AG04450 (cell line): Measurements from ENCODE around the gene FSD1L. TPM values are rescaled to one million over a fixed set of nuclear protein-coding genes. Genes with fewer than 3 reads are reported as not detected.

Source experiments
- CTCF ChIA-PET: fragments of 300-600, 350-600 bp; formaldehyde crosslinking; extraction: SDS; loops from one replicate; lab custom pipeline; 2022; ENCODE audit warnings: antibody characterized with exemption, inconsistent platforms; lab: Charles Lee
- POLR2A ChIA-PET: fragments of 350-600 bp; formaldehyde crosslinking; extraction: SDS; loops from one replicate; lab custom pipeline; 2021; ENCODE audit warnings: antibody characterized with exemption, inconsistent platforms; lab: Yijun Ruan, JAX
- DNase-seq: peaks from one replicate; pipeline ENCODE4 v3.0.0-alpha.2; 2011; ENCODE audit warnings: low read depth, low spot score
- H3K27ac ChIP-seq: one replicate; pipeline ENCODE4 v1.5.1; 2012; ENCODE audit warnings: low read depth, low read length, control low read depth
- H3K27me3 ChIP-seq: one replicate; pipeline ENCODE4 v1.6.0; 2012; ENCODE audit warnings: low read length; ENCODE audit not compliant: control insufficient read depth, insufficient read depth
- H3K4me3 ChIP-seq: 2 replicates; pipeline ENCODE4 v1.5.1; 2011; ENCODE audit warnings: mild to moderate bottlenecking, low read depth, low read length, control low read depth
- H3K9me3 ChIP-seq: 2 replicates; pipeline ENCODE4 v1.5.1; 2012; ENCODE audit warnings: low read length; ENCODE audit not compliant: control insufficient read depth, insufficient read depth
- polyA plus RNA-seq: library from polyadenylated mRNA; depleted of rRNA; stranded (reverse); fragments of >200 nt; gene quantifications from 2 replicates; pipeline ENCODE4 v1.2.3, GENCODE V29; 2011
- TF ChIP-seq, protein P1 (sequence below): IDR thresholded peaks from 2 replicates; pipeline ENCODE4 v1.5.1; 2011; ENCODE audit warnings: low read depth, low read length, control low read depth, inconsistent platforms

FSD1L gene
- polyA plus RNA-seq, 1 experiment, result 7.4 TPM

DNA sequence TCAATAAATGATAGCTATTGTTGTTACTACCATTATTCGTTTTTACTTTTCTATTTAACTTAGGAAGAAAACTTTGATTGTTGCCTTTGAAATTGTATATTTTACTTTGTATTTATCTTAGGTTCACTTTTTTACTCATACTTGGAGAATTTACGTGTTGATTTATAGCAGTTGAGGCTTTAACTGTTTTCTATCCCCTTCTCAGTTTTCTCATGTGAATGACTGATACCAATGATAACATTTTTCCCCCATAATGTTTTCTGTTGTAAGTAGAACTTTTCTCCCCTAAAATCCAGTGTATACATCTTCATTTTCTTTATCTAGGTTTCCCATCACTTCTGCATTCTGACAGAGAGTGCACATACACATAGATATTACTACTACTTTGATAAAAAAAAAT, 54.4 kb downstream of the FSD1L start:
- peak; percentile 3 for DNase-seq
- POLR2A ChIA-PET, result no interaction called here
- H3K9me3 ChIP-seq, result no peaks in the 10 kb centered on the region
- CTCF ChIA-PET, result no interaction called here
- H3K4me3 ChIP-seq, result no peak overlapping the region
- H3K27me3 ChIP-seq, result no peaks in the 10 kb centered on the region
- TF ChIP-seq, protein P1, sequence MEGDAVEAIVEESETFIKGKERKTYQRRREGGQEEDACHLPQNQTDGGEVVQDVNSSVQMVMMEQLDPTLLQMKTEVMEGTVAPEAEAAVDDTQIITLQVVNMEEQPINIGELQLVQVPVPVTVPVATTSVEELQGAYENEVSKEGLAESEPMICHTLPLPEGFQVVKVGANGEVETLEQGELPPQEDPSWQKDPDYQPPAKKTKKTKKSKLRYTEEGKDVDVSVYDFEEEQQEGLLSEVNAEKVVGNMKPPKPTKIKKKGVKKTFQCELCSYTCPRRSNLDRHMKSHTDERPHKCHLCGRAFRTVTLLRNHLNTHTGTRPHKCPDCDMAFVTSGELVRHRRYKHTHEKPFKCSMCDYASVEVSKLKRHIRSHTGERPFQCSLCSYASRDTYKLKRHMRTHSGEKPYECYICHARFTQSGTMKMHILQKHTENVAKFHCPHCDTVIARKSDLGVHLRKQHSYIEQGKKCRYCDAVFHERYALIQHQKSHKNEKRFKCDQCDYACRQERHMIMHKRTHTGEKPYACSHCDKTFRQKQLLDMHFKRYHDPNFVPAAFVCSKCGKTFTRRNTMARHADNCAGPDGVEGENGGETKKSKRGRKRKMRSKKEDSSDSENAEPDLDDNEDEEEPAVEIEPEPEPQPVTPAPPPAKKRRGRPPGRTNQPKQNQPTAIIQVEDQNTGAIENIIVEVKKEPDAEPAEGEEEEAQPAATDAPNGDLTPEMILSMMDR, result no peak
- no peak overlapping the region for H3K27ac ChIP-seq

DNA sequence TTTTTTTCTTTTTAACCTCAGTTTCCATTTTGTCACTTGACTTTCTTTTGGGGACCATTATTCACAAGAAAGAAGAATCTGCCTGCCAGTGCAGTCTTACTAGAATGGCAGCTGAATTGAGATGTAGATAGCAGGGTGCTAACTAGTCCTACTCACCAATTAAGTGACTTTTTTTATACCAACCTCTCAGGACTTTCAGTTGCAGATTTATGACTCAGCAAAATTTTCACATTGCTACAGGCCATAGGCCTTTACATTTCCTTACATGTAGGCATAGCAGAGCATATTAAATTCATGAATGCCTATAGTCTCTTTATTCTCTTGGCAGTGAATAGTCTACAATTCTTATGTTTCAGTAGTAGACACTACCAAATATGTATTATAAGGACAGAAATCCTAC, 56.0 kb downstream of the FSD1L start:
- no peak overlapping the region for H3K27ac ChIP-seq
- TF ChIP-seq, protein P1, result no peak
- no peaks in the 10 kb centered on the region for H3K9me3 ChIP-seq
- no peaks in the 10 kb centered on the region for H3K27me3 ChIP-seq
- ChIA-PET POLR2A (no interaction called here), CTCF (no interaction called here)
- H3K4me3 ChIP-seq, result no peak overlapping the region
- no peak for DNase-seq

DNA sequence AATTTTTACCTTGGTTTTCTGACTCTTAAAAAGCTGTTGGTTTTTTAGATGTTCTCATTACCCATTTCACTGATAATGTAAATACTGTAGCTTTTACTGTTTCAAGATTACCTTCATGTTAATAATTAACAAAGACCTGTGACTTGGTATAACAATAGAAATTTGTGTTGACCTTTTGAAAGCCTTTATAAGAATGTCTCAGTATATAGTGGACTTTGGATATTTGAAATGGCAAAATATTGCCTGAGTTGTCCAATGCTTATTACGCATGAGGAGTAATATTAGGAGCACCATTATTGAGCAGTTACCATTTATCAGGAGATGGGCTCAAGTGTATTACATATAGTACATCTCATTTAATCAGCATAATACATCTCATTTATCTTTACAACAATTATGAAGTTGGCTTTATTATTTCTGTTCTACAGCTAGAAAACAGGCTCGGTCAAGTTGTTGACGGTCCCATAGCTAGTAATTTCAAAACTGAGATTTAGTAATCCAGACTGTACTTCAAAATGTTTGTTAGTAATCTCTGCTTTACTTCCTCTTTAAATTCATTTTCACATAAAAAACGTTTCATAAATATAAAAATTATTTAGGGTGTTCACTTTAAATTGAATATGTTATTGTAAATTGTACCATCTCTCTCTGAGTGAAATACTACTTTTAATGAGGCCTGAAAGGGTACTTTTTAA, 59.4 kb downstream of the FSD1L start:
- ChIA-PET POLR2A (no interaction called here), CTCF (no interaction called here)
- no peaks in the 10 kb centered on the region for H3K9me3 ChIP-seq
- no peak overlapping the region for H3K27ac ChIP-seq
- no peaks in the 10 kb centered on the region for H3K27me3 ChIP-seq
- H3K4me3 ChIP-seq, result no peak overlapping the region
- DNase-seq, result no peak
- TF ChIP-seq, protein P1, result no peak

DNA sequence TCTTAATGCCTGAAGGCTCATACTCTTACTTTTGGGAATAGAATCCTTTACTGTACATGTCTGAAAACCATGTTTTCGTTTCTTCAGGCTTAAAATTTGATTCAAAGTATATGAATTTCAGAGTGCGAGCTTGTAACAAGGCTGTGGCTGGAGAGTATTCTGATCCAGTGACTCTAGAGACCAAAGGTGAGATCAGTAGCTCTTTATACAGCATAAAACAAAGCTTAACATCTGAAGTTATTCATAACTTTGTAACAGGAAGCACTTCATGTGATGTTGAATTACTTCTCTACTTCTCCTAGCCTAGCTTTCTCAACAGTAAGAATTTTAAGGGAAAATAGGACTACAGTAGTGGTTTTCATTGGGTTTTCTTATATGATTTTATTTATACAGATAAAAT, 60.7 kb downstream of the FSD1L start:
- CTCF ChIA-PET, result no interaction called here
- Histone ChIP-seq H3K27ac (no peak overlapping the region), H3K9me3 (no peaks in the 10 kb centered on the region), H3K4me3 (no peak overlapping the region), H3K27me3 (no peaks in the 10 kb centered on the region)
- DNase-seq, result no peak
- TF ChIP-seq, protein P1, result no peak
- POLR2A ChIA-PET, result no interaction called here

DNA sequence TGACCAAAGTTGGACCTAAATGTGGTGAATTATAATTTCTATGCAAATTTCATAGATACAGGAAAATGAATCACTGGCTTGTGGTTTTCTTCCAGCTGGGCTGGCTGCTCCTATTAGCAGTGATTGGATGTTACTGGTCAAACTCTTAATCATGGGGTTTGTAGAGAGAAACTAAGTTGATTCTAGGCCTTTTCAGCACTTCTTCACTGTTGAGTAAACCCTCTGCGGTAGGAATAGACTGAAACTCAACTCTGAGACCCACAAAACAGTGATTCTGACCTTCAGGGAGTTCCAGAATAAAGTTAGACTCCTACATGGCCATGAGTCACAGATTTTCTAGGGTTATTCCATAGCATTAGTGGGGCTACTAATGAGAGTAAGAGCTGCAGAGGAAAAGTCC, 62.2 kb downstream of the FSD1L start:
- Histone ChIP-seq H3K9me3 (no peaks in the 10 kb centered on the region), H3K4me3 (no peak overlapping the region), H3K27ac (peak overlapping the region; percentile 41), H3K27me3 (no peaks in the 10 kb centered on the region)
- POLR2A ChIA-PET, result no interaction called here
- TF ChIP-seq, protein P1, result no peak
- CTCF ChIA-PET, result interaction anchor here (0.7 kb wide), 1 partner anchor 761 kb away, joined by 3 read pairs; no protein-coding TSS in a partner anchor
- peak; percentile 52 for DNase-seq
